ENCODE data around the gene COL4A2.

GRCh38 chr13:110445183-110445582 is 138.1 kb downstream of the COL4A2 start:
- TF ChIP-seq CTCF (IDR thresholded peaks at IDR 0.05) (no peak), EP300 (IDR thresholded peaks at IDR 0.05) (no peak)
